Keratinocyte (primary cell): Measurements from ENCODE around the gene PRIMPOL. TPM values are rescaled to one million over a fixed set of nuclear protein-coding genes. Genes with fewer than 3 reads are reported as not detected.

Source experiments
- DNase-seq: peaks from one replicate; pipeline ENCODE4 v3.0.0-alpha.2; 2011; ENCODE audit warnings: low read depth, missing footprints, low spot score
- FAIRE-seq: peaks from 2 replicates; lab custom pipeline; 2011; peaks lifted over from hg19 to GRCh38; lab: Jason Lieb, UNC
- H2AFZ ChIP-seq: 2 replicates; pipeline ENCODE4 v1.6.0; 2012; ENCODE audit warnings: low read length, control low read depth, inconsistent platforms; ENCODE audit not compliant: control insufficient read depth
- H3K27ac ChIP-seq: 2 replicates; pipeline ENCODE4 v1.5.1; 2011; ENCODE audit warnings: low read length; ENCODE audit not compliant: control insufficient read depth, insufficient read depth
- H3K27me3 ChIP-seq: 3 replicates; pipeline ENCODE4 v1.6.0; 2011; ENCODE audit warnings: low read length; ENCODE audit not compliant: control insufficient read depth, insufficient read depth; ENCODE audit errors: extremely low read depth
- H3K36me3 ChIP-seq, 2 experiments: 2 replicates in 1 of 2; 3 replicates in 1 of 2; pipeline ENCODE4 v1.5.1; 2011; ENCODE audit warnings: low read length in 2 of 2, mild to moderate bottlenecking in 1 of 2; ENCODE audit not compliant: control insufficient read depth in 2 of 2, insufficient read depth in 2 of 2; ENCODE audit errors: extremely low read depth in 1 of 2
- H3K4me1 ChIP-seq: 3 replicates; pipeline ENCODE4 v1.5.1; 2011; ENCODE audit warnings: low read length; ENCODE audit not compliant: control insufficient read depth, insufficient read depth; ENCODE audit errors: extremely low read depth
- H3K4me2 ChIP-seq: 3 replicates; pipeline ENCODE4 v1.6.0; 2011; ENCODE audit warnings: low read depth, low read length; ENCODE audit not compliant: control insufficient read depth, insufficient read depth; ENCODE audit errors: extremely low read depth
- H3K4me3 ChIP-seq, 3 experiments: fragments of 200-600 bp in 1 of 3; sonication (generic) in 1 of 3; 2 replicates in 2 of 3; 3 replicates in 1 of 3; pipeline ENCODE4 v1.5.1; 2011 to 2016; ENCODE audit warnings: low read length in 3 of 3, mild to moderate bottlenecking in 3 of 3, control low read depth in 2 of 3, inconsistent platforms in 1 of 3, low read depth in 1 of 3, mixed read lengths in 1 of 3, mixed run types in 1 of 3, moderate library complexity in 1 of 3; ENCODE audit not compliant: control insufficient read depth in 2 of 3, insufficient read depth in 2 of 3; ENCODE audit errors: extremely low read depth in 1 of 3
- H3K79me2 ChIP-seq: 2 replicates; pipeline ENCODE4 v1.6.0; 2012; ENCODE audit warnings: low read length; ENCODE audit not compliant: control insufficient read depth, insufficient read depth
- H3K9ac ChIP-seq: 3 replicates; pipeline ENCODE4 v1.6.0; 2011; ENCODE audit warnings: low read length; ENCODE audit not compliant: control insufficient read depth, insufficient read depth; ENCODE audit errors: extremely low read depth
- H3K9me1 ChIP-seq: 3 replicates; pipeline ENCODE4 v1.6.0; 2011; ENCODE audit warnings: low read length; ENCODE audit not compliant: control insufficient read depth, insufficient read depth; ENCODE audit errors: extremely low read depth
- H3K9me3 ChIP-seq: 2 replicates; pipeline ENCODE4 v1.5.1; 2012; ENCODE audit warnings: low read depth, low read length; ENCODE audit not compliant: control insufficient read depth
- H4K20me1 ChIP-seq: 3 replicates; pipeline ENCODE4 v1.6.0; 2011; ENCODE audit warnings: low read length; ENCODE audit not compliant: control insufficient read depth, insufficient read depth; ENCODE audit errors: extremely low read depth
- EZH2 ChIP-seq: IDR thresholded peaks from one replicate; pipeline ENCODE4 v1.6.1; 2012; ENCODE audit warnings: inconsistent platforms, mild to moderate bottlenecking, low read length, moderate library complexity
- dilution Hi-C: fragments of 300-500 bp; cut with MboI; formaldehyde crosslinking; loops from one replicate; pipeline ENCODE4 v1.7.0; 2020; ENCODE audit warnings: low sequenced_read_pairs; ENCODE audit not compliant: extremely low pct_ligation_motif_present
- polyA plus RNA-seq, 5 experiments: library from polyadenylated mRNA; depleted of rRNA in 3 of 5; stranded (reverse) in 3 of 5; stranded (forward) in 1 of 5; unstranded in 1 of 5; fragments of >200 nt; gene quantifications; 1 replicate in 1 of 5; 2 replicates in 3 of 5; 3 replicates in 1 of 5; pipeline versions ENCODE4 v1.2.1 to v1.2.3, GENCODE V29; 2011 to 2012; ENCODE audit warnings: missing spikeins in 2 of 5, low read depth in 1 of 5, low replicate concordance in 1 of 5
- TF ChIP-seq, protein P1 (sequence below), 3 experiments: IDR thresholded peaks in 1 of 3; conservative IDR thresholded peaks in 1 of 3; optimal IDR thresholded peaks in 1 of 3; 2 replicates in 2 of 3; 3 replicates in 1 of 3; pipeline versions ENCODE3 to v1.5.1; 2011; ENCODE audit warnings: low read length in 3 of 3, mild to moderate bottlenecking in 3 of 3, moderate library complexity in 2 of 3, control low read depth in 1 of 3, inconsistent platforms in 1 of 3; ENCODE audit not compliant: insufficient read depth in 2 of 3; ENCODE audit errors: extremely low read depth in 1 of 3

The PRIMPOL gene
- polyA plus RNA-seq, 1 donor (not counting 4 experiments of a cell fraction or from before 2014, with no cell fraction given) = 22.8 TPM

DNA sequence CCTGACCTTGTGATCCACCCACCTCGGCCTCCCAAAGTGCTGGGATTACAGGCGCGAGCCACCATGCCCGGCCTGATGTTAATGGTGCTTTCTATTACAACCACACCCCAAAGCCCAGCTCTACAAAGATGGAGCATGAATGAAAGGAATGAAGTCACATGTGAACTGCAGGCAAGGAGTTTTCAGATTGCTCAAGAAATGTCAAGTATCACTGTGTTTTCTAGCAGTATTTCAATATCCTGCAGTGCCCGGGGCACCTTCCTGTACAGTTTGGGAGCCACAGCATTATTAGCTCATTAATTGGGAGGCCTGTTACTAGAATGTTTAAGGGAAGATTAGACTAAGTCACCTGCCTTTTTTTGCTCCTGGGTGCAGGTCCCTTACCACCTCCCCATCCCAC is 40.1 kb downstream of the PRIMPOL start:
- no peak overlapping the region for H3K4me3 ChIP-seq
- H2AFZ ChIP-seq = no peak overlapping the region
- dilution Hi-C loops = no loop called here
- H3K9me1 ChIP-seq = no peaks in the 10 kb centered on the region
- no peak overlapping the region for H3K9ac ChIP-seq
- no peaks in the 10 kb centered on the region for H4K20me1 ChIP-seq
- no peak for FAIRE-seq
- TF ChIP-seq, protein P1, sequence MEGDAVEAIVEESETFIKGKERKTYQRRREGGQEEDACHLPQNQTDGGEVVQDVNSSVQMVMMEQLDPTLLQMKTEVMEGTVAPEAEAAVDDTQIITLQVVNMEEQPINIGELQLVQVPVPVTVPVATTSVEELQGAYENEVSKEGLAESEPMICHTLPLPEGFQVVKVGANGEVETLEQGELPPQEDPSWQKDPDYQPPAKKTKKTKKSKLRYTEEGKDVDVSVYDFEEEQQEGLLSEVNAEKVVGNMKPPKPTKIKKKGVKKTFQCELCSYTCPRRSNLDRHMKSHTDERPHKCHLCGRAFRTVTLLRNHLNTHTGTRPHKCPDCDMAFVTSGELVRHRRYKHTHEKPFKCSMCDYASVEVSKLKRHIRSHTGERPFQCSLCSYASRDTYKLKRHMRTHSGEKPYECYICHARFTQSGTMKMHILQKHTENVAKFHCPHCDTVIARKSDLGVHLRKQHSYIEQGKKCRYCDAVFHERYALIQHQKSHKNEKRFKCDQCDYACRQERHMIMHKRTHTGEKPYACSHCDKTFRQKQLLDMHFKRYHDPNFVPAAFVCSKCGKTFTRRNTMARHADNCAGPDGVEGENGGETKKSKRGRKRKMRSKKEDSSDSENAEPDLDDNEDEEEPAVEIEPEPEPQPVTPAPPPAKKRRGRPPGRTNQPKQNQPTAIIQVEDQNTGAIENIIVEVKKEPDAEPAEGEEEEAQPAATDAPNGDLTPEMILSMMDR (optimal IDR thresholded peaks at IDR 0.05 in 1 of 3, IDR thresholded peaks at IDR 0.05 in 1 of 3, conservative IDR thresholded peaks at IDR 0.05 in 1 of 3; ENCODE audit: extremely low read depth in 1 of 3, insufficient read depth in 2 of 3, low read length in 3 of 3) = no peak
- TF ChIP-seq EZH2 = no peak
- H3K4me2 ChIP-seq = no peak overlapping the region
- no peaks in the 10 kb centered on the region for H3K9me3 ChIP-seq
- no peak overlapping the region for H3K27ac ChIP-seq
- peaks cover 2 to 5% of the 10 kb centered on the region in 2 experiments for H3K36me3 ChIP-seq
- H3K79me2 ChIP-seq = no peaks in the 10 kb centered on the region
- no peak for DNase-seq
- H3K27me3 ChIP-seq = no peaks in the 10 kb centered on the region
- peaks cover 30% of the 10 kb centered on the region for H3K4me1 ChIP-seq

DNA sequence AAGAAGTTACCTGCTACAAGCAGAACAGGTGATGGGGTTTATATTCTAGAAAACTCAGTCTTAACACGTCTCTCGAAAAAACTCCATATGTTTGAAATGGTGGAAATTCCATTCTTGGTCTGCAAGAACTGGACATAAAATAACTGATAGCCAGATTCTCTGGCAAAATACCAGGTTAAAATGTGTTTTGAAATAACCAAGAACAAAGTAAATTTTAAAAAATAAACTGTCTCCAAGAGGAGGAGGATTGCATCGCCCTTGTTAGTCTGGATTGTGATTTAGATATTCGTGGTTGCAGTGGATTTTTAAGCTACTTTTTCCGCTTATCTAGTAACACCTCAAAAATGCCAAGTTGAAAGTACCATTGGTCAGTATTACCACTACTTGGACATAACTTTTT is 43.5 kb downstream of the PRIMPOL start:
- dilution Hi-C loops = no loop called here
- Histone ChIP-seq H3K9me3 (no peaks in the 10 kb centered on the region), H3K9me1 (no peaks in the 10 kb centered on the region), H3K4me3 (no peak overlapping the region), H3K9ac (no peak overlapping the region), H2AFZ (no peak overlapping the region), H3K27ac (no peak overlapping the region), H4K20me1 (no peaks in the 10 kb centered on the region), H3K4me1 (peaks cover 36% of the 10 kb centered on the region), H3K4me2 (no peak overlapping the region), H3K27me3 (no peaks in the 10 kb centered on the region), H3K36me3 (peaks cover 0 to 5% of the 10 kb centered on the region in 2 experiments), H3K79me2 (no peaks in the 10 kb centered on the region)
- TF ChIP-seq, protein P1 (optimal IDR thresholded peaks at IDR 0.05 in 1 of 3, IDR thresholded peaks at IDR 0.05 in 1 of 3, conservative IDR thresholded peaks at IDR 0.05 in 1 of 3; ENCODE audit: extremely low read depth in 1 of 3, insufficient read depth in 2 of 3, low read length in 3 of 3) = no peak
- no peak for TF ChIP-seq EZH2
- FAIRE-seq = no peak
- no peak for DNase-seq
